Smooth muscle cell (in vitro differentiated cells): ENCODE data around the gene GFRA3. TPM values are rescaled to one million over a fixed set of nuclear protein-coding genes. Genes with fewer than 3 reads are reported as not detected.

Source experiments
- DNase-seq: peaks from one replicate; lab custom pipeline; 2025; ENCODE audit not compliant: unreplicated experiment; lab: John Stamatoyannopoulos, UW
- H2AFZ ChIP-seq: fragments of 200-600 bp; sonication (generic); 2 replicates; pipeline ENCODE4 v1.6.0; 2016; ENCODE audit warnings: antibody characterized with exemption, low read depth, mild to moderate bottlenecking
- H3F3A ChIP-seq: fragments of 200-600 bp; sonication (generic); 2 replicates; pipeline ENCODE4 v1.6.0; 2017; ENCODE audit warnings: antibody characterized with exemption, low read depth
- H3K27ac ChIP-seq: fragments of 200-600 bp; sonication (generic); 2 replicates; pipeline ENCODE4 v1.5.1; 2016; ENCODE audit warnings: low read depth, mild to moderate bottlenecking
- H3K27me3 ChIP-seq: fragments of 200-600 bp; sonication (generic); 2 replicates; pipeline ENCODE4 v1.6.1; 2016; ENCODE audit warnings: low read depth, mild to moderate bottlenecking
- H3K36me3 ChIP-seq: fragments of 200-600 bp; sonication (generic); 2 replicates; pipeline ENCODE4 v1.5.1; 2016; ENCODE audit warnings: low read depth
- H3K4me1 ChIP-seq: fragments of 200-600 bp; sonication (generic); 2 replicates; pipeline ENCODE4 v1.5.1; 2016; ENCODE audit warnings: low read depth
- H3K4me2 ChIP-seq: fragments of 200-600 bp; sonication (generic); 2 replicates; pipeline ENCODE4 v1.6.0; 2016; ENCODE audit warnings: mild to moderate bottlenecking
- H3K4me3 ChIP-seq: fragments of 200-600 bp; sonication (generic); 2 replicates; pipeline ENCODE4 v1.5.1; 2016; ENCODE audit warnings: mild to moderate bottlenecking
- H3K79me2 ChIP-seq: fragments of 200-600 bp; sonication (generic); 2 replicates; pipeline ENCODE4 v1.6.0; 2016; ENCODE audit warnings: low read depth, mild to moderate bottlenecking
- H3K9ac ChIP-seq: fragments of 200-600 bp; sonication (generic); 2 replicates; pipeline ENCODE4 v1.6.0; 2016; ENCODE audit warnings: low read depth
- H3K9me3 ChIP-seq: fragments of 200-600 bp; sonication (generic); replicated peaks from 2 replicates; pipeline ENCODE4 v1.5.1; 2016; ENCODE audit warnings: low read depth
- H4K20me1 ChIP-seq: fragments of 200-600 bp; sonication (generic); 2 replicates; pipeline ENCODE4 v1.6.0; 2016; ENCODE audit warnings: low read depth
- CTCF ChIP-seq: fragments of 200-600 bp; sonication (generic); IDR thresholded peaks from 2 replicates; pipeline ENCODE4 v1.5.1; 2017; ENCODE audit warnings: borderline replicate concordance, mild to moderate bottlenecking, antibody characterized with exemption; ENCODE audit not compliant: insufficient read depth, poor library complexity, severe bottlenecking
- WGBS: methylation state at CpG from one replicate; pipeline ENCODE4 v1.1.7; 2016; ENCODE audit warnings: low lambda C conversion rate; 5-methylcytosine and 5-hydroxymethylcytosine counted together
- polyA plus RNA-seq: library from polyadenylated mRNA; unstranded; fragments of >200 nt; fragmentation: Nextera tagmentation; extraction: Ambion mirVana; gene quantifications from 2 replicates; pipeline ENCODE4 v1.2.1, GENCODE V29; 2016
- total RNA-seq: library from RNA; depleted of rRNA; stranded (reverse); fragments of >200 nt; gene quantifications from 2 replicates; pipeline ENCODE4 v1.2.3, GENCODE V29; 2014

The GFRA3 gene
- total and polyA plus RNA-seq, 2 experiments from 2014 or later: 2.7 TPM; not detected in 1

GRCh38 chr5:138282920-138283742, 8.7 kb upstream of the GFRA3 start:
- H3K9me3 ChIP-seq: no peaks in the 10 kb centered on the region
- H3K36me3 ChIP-seq: no peaks in the 10 kb centered on the region
- no peak overlapping the region for H3K9ac ChIP-seq
- peak; percentile 63 for TF ChIP-seq CTCF
- no peak overlapping the region for H3K4me2 ChIP-seq
- no peak overlapping the region for H3K4me3 ChIP-seq
- 58% methylated on average over 7 of the region's 7 CpGs for WGBS
- no peaks in the 10 kb centered on the region for H4K20me1 ChIP-seq
- H3K4me1 ChIP-seq: no peaks in the 10 kb centered on the region
- peak overlapping the region; percentile 41 for H2AFZ ChIP-seq
- H3F3A ChIP-seq: no peaks in the 10 kb centered on the region
- no peak for DNase-seq
- no peaks in the 10 kb centered on the region for H3K79me2 ChIP-seq
- no peak overlapping the region for H3K27ac ChIP-seq
- H3K27me3 ChIP-seq: no peaks in the 10 kb centered on the region

GRCh38 chr5:138280915-138281314, 6.5 kb upstream of the GFRA3 start:
- Histone ChIP-seq H3K4me2 (no peak overlapping the region), H3K4me1 (no peaks in the 10 kb centered on the region), H3K36me3 (no peaks in the 10 kb centered on the region), H4K20me1 (no peaks in the 10 kb centered on the region), H3K27me3 (no peaks in the 10 kb centered on the region), H3K79me2 (no peaks in the 10 kb centered on the region), H3K4me3 (no peak overlapping the region), H2AFZ (no peak overlapping the region), H3K9me3 (no peaks in the 10 kb centered on the region), H3K27ac (no peak overlapping the region), H3F3A (no peaks in the 10 kb centered on the region), H3K9ac (no peak overlapping the region)
- no peak for DNase-seq
- no peak for TF ChIP-seq CTCF

- Histone ChIP-seq H3K27me3 (peaks cover 10% of the 10 kb centered on the region), H3K36me3 (no peaks in the 10 kb centered on the region), H4K20me1 (no peaks in the 10 kb centered on the region), H3K27ac (no peak overlapping the region), H3K4me2 (no peak overlapping the region), H2AFZ (no peak overlapping the region), H3K9ac (no peak overlapping the region), H3K4me3 (no peak overlapping the region), H3F3A (no peaks in the 10 kb centered on the region), H3K4me1 (no peaks in the 10 kb centered on the region), H3K9me3 (no peaks in the 10 kb centered on the region), H3K79me2 (no peaks in the 10 kb centered on the region)
- DNase-seq: no peak
- no peak for TF ChIP-seq CTCF
- WGBS: 88% methylated on average over 2 of the region's 2 CpGs
Observed at GRCh38 chr5:138276402-138277054, 2.1 kb upstream of the GFRA3 start.

- Histone ChIP-seq H3K4me1 (no peaks in the 10 kb centered on the region), H3K27ac (no peak overlapping the region), H2AFZ (no peak overlapping the region), H3K9me3 (no peaks in the 10 kb centered on the region), H3F3A (no peaks in the 10 kb centered on the region), H3K4me2 (no peak overlapping the region), H3K27me3 (peaks cover 10% of the 10 kb centered on the region), H3K9ac (no peak overlapping the region), H3K79me2 (no peaks in the 10 kb centered on the region), H3K36me3 (no peaks in the 10 kb centered on the region), H3K4me3 (no peak overlapping the region), H4K20me1 (no peaks in the 10 kb centered on the region)
- DNase-seq: no peak
- TF ChIP-seq CTCF: no peak
- whole genome bisulfite sequencing: 77% methylated on average over 1 of the region's 1 CpG
Observed at GRCh38 chr5:138275895-138276294, 1.5 kb upstream of the GFRA3 start.
